ENCODE measurements around the gene DDX47.

The DDX47 gene

GRCh38 chr12:12813120-12814101, at the start of gene DDX47:
Gene DDX47 (plus strand): TSS chr12:12813346. CDS start chr12:12813368, 22 bp downstream.
- DNase-seq = peak; percentile 79

DNA sequence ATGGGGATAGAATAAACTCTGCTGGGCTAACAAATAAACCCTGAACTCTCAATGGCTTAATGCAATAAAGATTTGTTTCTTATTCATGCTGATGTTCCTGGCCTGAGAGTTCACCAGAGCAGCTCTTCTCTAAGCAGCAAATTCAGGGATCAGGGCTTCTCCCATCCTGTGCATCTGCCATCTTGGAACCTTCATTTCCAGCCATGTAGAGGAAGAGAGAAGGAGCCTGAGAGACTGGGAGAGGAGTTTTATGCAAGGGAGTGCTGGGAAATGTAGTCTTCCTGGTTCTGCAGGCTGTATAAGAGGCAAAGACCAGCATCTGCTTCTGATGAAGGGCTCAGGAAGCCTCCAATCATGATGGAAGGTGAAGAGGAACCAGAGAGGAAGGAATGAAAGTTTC, 48.3 kb upstream of the DDX47 start:
- no peak for DNase-seq

DNA sequence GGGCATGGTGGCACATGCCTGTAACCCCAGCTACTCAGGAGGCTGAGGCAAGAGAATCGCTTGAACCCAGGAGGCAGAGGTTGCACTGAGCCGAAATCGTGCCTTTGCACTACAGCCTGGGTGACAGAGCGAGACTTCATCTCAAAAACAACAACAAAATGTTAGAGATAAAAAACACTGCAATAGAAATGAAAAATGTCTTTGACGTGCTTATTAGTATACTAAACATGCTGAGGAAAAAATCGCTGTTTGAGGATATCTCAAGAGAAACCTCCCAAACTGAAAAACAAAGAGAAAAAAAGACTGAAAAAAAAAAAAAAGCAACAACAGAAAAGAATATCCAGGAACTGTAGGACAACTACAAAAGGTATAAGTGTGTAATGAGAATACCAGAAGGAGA, 42.9 kb upstream of the DDX47 start:
- DNase-seq = no peak

DNA sequence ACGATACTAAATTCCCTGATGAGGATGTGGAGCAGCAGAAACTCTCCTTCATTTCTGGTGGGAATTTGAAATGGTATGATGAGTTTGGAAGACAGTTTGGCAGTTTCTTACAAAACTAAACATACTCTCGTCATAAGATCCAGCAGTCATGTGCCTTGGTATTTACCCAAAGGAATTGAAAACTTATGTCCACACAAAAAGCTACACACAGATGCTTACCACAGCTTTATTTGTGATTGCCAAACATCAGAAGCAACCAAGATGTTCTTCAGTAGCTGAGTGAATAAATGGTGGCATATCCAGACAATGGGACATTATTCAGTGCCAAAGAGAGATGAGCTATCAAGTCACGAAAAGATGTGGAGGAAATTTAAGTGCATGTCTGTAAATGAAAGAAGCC, 38.4 kb upstream of the DDX47 start:
- no peak for DNase-seq

DNA sequence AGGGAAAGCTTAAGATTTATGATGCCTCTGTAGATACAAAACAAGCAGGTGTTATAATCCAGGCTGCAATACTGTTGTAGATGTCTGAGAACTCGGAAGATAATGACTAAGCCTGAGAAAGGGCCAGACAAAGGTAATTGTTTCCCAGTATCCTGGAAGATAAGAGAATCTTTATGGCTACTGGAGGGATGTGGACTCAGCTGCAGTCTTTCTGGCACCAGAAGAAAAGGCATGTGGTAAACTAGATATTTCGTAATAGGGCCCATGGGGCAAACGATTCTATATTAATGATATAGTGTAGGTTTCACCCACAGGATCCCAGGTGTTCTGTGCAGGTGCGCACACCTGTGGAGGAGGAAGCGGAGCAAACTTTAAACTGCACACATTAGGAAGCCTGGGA, 36.9 kb upstream of the DDX47 start:
- DNase-seq = no peak

GRCh38 chr12:12777092-12777491, 36.1 kb upstream of the DDX47 start:
- no peak for DNase-seq

- no peak for DNase-seq
Observed at GRCh38 chr12:12779007-12779406, 34.1 kb upstream of the DDX47 start.

DNA sequence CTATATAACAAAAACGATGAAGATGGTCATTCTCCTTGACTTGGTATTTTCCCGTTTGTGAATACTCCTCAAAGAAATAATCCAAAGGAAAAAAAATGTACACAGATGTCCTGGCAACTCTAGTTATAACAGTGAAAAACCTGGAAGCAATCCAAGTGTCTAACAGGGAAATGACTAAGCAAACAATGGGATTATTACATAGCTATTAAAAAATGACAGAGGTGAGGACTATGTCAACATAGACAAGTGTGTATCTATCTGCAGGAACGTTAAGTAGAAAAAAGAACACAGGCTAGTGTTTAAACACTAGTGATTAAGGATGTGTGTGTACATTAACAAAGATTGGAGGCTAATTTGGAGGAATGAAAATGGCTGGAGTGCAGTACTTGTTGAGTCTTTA, 33.6 kb upstream of the DDX47 start:
- peak; percentile 70 for DNase-seq

GRCh38 chr12:12784116-12784515, 29.0 kb upstream of the DDX47 start:
- no peak for DNase-seq

DNA sequence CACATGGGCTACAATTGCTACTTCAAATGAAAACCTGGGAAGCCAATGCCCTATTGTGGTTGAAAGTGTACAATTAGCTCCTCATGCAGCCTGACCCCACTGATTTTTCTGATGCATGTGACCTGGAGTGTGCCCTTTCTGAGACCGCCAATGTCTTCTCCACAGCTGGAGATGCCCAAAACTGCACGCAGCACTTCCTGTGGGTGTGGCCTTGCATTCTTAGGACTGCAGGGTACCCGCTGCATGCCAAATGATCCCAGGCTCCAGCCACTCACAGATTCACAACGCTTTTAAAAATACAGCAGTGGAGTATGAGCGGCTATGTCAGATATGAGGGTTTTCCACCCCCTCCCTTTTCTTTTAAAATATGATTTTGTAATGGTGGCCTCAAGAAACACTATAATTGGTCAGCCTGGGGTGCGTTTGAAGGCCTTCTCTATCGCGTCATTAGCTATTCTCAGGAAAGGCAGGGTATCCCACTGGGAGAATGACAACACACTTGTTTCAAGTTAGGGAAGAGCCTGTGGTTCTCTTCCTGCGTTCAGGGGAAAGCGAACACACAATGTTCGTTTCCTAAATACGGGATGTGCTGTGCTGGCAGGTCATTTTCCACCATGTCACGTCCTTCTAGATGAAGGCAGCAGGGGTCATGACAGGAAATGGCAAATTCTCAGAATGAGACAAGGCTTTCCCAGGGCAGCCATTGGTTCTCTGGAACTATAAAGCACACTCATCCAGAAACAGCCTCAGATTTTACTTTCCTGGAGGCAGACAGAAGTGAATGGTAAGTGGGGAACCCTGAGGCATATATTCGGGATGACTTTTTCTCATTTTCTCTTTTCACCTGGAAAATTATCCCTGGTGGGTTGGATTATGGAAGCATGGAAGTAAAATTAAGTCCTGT, 28.0 kb upstream of the DDX47 start, which contains the start of gene APOLD1:
APOLD1 (plus strand) TSS at position 749 of the 904 bp plus-strand sequence; CDS start at position 782, 33 bp downstream.
- no peak for DNase-seq

- no peak for DNase-seq
Observed at GRCh38 chr12:12786351-12786705, 26.8 kb upstream of the DDX47 start.

GRCh38 chr12:12786706-12787601, 26.2 kb upstream of the DDX47 start:
- DNase-seq = peak; percentile 66

GRCh38 chr12:12788131-12788530, 25.0 kb upstream of the DDX47 start:
- no peak for DNase-seq

DNA sequence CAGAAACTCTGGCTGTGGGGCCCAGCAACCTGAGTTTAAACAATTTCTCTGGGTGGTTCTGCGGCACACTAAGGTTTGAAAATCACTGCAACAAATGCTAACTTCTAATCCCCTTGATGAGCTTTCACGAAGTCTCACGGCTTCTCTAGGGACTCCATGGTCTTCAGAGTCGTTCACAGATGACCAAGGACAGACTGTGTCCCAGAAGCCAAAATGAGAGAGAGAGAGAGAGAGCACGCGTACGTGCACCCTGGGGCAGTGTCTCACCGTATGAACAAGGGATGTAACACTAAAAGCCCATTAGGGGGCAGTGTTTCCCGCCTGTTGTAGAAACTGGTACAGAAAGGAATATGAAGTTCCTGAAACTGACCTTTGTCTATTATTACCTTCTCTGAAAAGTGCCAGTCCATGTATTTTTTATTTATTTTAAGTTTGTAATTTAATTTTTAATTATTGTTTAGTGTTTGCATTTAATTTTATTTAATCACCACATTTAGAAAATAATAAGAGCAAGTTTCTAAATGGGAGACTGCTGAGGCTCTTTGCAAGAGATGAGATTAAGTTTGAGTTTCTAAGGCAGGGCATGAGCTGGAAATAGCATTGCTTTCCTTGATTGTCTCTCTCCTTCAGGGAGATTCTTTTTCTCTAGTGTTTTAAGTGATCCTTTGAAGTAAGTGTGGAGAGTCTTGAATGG, 24.3 kb upstream of the DDX47 start:
- peak; percentile 52 for DNase-seq

GRCh38 chr12:12790956-12791355, 22.2 kb upstream of the DDX47 start:
- no peak for DNase-seq

GRCh38 chr12:12791756-12792369, 21.3 kb upstream of the DDX47 start:
- peak; percentile 93 for DNase-seq

DNA sequence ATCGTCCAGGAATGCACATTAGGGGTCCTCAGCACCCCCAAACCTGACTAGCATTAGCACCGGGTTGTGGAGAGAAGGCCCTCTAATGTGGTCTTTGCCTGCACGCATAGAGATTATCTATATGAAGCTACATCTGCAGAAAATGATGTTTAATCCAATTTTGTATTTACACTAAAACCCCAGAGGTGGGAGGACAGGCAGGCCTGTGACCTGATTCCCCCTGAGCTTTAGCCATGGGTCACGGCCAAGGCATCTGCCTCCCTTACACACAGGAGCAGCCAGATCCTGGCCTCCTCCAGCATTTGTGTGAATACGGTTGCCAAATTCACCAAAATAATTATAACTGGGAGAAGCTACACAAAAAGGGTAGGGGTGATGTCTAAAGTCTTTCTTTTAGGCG, 20.7 kb upstream of the DDX47 start:
- peak; percentile 47 for DNase-seq

DNA sequence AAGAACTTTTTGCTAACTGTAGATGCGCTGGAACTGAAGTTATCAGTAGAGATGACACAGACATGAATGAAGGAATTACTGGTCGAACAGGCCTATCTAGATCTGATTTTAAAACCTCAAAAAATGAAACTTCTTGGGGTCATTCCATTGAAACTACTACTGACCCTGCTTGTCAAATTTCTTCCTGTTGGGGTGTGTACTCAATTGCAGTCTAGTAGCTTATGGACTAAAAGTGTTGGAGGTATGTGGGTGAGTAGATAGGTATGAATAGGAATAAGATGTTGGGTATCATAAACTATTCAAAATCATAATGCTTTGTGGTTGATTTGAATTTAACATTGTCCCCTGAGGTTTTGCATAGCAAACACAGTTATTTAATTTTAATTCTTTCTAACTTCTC, 18.5 kb upstream of the DDX47 start:
- no peak for DNase-seq

- no peak for DNase-seq
Observed at GRCh38 chr12:12796171-12796570, 17.0 kb upstream of the DDX47 start.

- no peak for DNase-seq
Observed at GRCh38 chr12:12796928-12797793, 16.0 kb upstream of the DDX47 start.

Measured in NCI-H446 treated with DMSO at 0.1 percent for 48 hours (cell line).